GM23338 (cell line): ENCODE data around the gene ARID1B. TPM values are rescaled to one million over a fixed set of nuclear protein-coding genes. Genes with fewer than 3 reads are reported as not detected.

Experiments
- ATAC-seq: fragments of 200-7000 bp; cut with Tn5 transposase; 3 replicates; pipeline ENCODE4 v1.9.1; 2020
- DNase-seq: peaks from one replicate; pipeline ENCODE4 v3.0.0-alpha.2; 2015; ENCODE audit warnings: low spot score
- H2AFZ ChIP-seq: fragments of 200-600 bp; sonication (generic); 2 replicates; pipeline ENCODE4 v1.8.0; 2016; ENCODE audit warnings: antibody characterized with exemption, mild to moderate bottlenecking, moderate library complexity
- H3F3A ChIP-seq: fragments of 200-600 bp; sonication (generic); replicated peaks from 2 replicates; pipeline ENCODE4 v1.8.0; 2017; ENCODE audit warnings: antibody characterized with exemption, mixed run types, low read depth
- H3K27ac ChIP-seq: fragments of 200-600 bp; sonication (generic); 2 replicates; pipeline ENCODE4 v1.6.1; 2016; ENCODE audit warnings: low read depth
- H3K27me3 ChIP-seq: fragments of 200-600 bp; sonication (generic); 2 replicates; pipeline ENCODE4 v1.8.0; 2016; ENCODE audit warnings: mild to moderate bottlenecking, mixed run types, moderate library complexity; ENCODE audit not compliant: insufficient read depth
- H3K36me3 ChIP-seq: fragments of 200-600 bp; sonication (generic); 2 replicates; pipeline ENCODE4 v1.8.0; 2016; ENCODE audit warnings: mild to moderate bottlenecking; ENCODE audit not compliant: insufficient read depth
- H3K4me1 ChIP-seq: fragments of 200-600 bp; sonication (generic); 2 replicates; pipeline ENCODE4 v1.8.0; 2016; ENCODE audit warnings: mild to moderate bottlenecking, moderate library complexity; ENCODE audit not compliant: insufficient read depth
- H3K4me2 ChIP-seq: fragments of 200-600 bp; sonication (generic); 2 replicates; pipeline ENCODE4 v1.7.1; 2017; ENCODE audit warnings: mixed run types
- H3K4me3 ChIP-seq: fragments of 200-600 bp; sonication (generic); 2 replicates; pipeline ENCODE4 v1.6.1; 2016; ENCODE audit warnings: mixed run types
- H3K79me2 ChIP-seq: fragments of 200-600 bp; sonication (generic); replicated peaks from 2 replicates; pipeline ENCODE4 v1.8.0; 2017; ENCODE audit warnings: mild to moderate bottlenecking; ENCODE audit not compliant: insufficient read depth
- H3K9me2 ChIP-seq: fragments of 200-600 bp; sonication (generic); 2 replicates; pipeline ENCODE4 v1.8.0; 2017; ENCODE audit not compliant: insufficient read depth
- H4K20me1 ChIP-seq: fragments of 200-600 bp; sonication (generic); replicated peaks from 2 replicates; pipeline ENCODE4 v1.8.0; 2017; ENCODE audit warnings: mild to moderate bottlenecking; ENCODE audit not compliant: insufficient read depth
- H3K27ac Mint-ChIP-seq: 2 replicates; pipeline ENCODE4 v1.8.0; 2020; ENCODE audit warnings: inconsistent platforms, mild to moderate bottlenecking, moderate library complexity, mixed read lengths
- H3K27me3 Mint-ChIP-seq: 3 replicates; pipeline ENCODE4 v1.8.0; 2022; ENCODE audit warnings: low read depth, mild to moderate bottlenecking, moderate library complexity, mixed read lengths, inconsistent platforms; ENCODE audit not compliant: insufficient read depth, poor library complexity
- H3K36me3 Mint-ChIP-seq: 3 replicates; pipeline ENCODE4 v1.8.0; 2021; ENCODE audit warnings: low read depth, mild to moderate bottlenecking, inconsistent platforms, moderate library complexity, mixed read lengths
- H3K4me1 Mint-ChIP-seq: 3 replicates; pipeline ENCODE4 v1.8.0; 2020; ENCODE audit warnings: mild to moderate bottlenecking, inconsistent platforms, mixed read lengths
- H3K4me3 Mint-ChIP-seq: 3 replicates; pipeline ENCODE4 v1.8.0; 2021; ENCODE audit warnings: moderate library complexity, mild to moderate bottlenecking, inconsistent platforms, mixed read lengths
- H3K9me3 Mint-ChIP-seq: 3 replicates; pipeline ENCODE4 v1.8.0; 2020; ENCODE audit warnings: moderate library complexity, mild to moderate bottlenecking, inconsistent platforms, mixed read lengths
- CREB1 ChIP-seq: fragments of 250-450 bp; sonication (Bioruptor Pico); IDR thresholded peaks from 2 replicates; pipeline ENCODE4 v1.5.0; 2020; ENCODE audit warnings: low read depth, mild to moderate bottlenecking, moderate library complexity
- ETS1 ChIP-seq: IDR thresholded peaks from 2 replicates; pipeline ENCODE4 v1.6.1; 2016; ENCODE audit warnings: antibody characterized with exemption
- EZH2 ChIP-seq: fragments of 200-600 bp; sonication (generic); IDR thresholded peaks from one replicate; pipeline ENCODE4 v1.8.0; 2017; ENCODE audit warnings: antibody characterized with exemption, mild to moderate bottlenecking, low read depth; ENCODE audit not compliant: unreplicated experiment
- EZH2phosphoT487 ChIP-seq: fragments of 200-600 bp; sonication (generic); IDR thresholded peaks from one replicate; pipeline ENCODE4 v1.8.1; 2018; ENCODE audit warnings: antibody characterized with exemption; ENCODE audit not compliant: unreplicated experiment
- NANOG ChIP-seq: IDR thresholded peaks from 2 replicates; pipeline ENCODE4 v1.6.1; 2016; ENCODE audit warnings: antibody characterized with exemption, borderline replicate concordance
- POLR2AphosphoS5 ChIP-seq: IDR thresholded peaks from 2 replicates; pipeline ENCODE4 v1.6.1; 2016; ENCODE audit warnings: antibody characterized with exemption, low read depth
- STAT1 ChIP-seq: IDR thresholded peaks from one replicate; pipeline ENCODE4 v1.6.1; 2016; ENCODE audit warnings: antibody characterized with exemption; ENCODE audit not compliant: unreplicated experiment
- ZNF331 ChIP-seq: fragments of 250-450 bp; sonication (Bioruptor Pico); IDR thresholded peaks from 2 replicates; pipeline ENCODE4 v1.5.0; 2020; ENCODE audit warnings: low read depth, mild to moderate bottlenecking, moderate library complexity
- ZNF462 ChIP-seq: fragments of 250-450 bp; sonication (Bioruptor Pico); IDR thresholded peaks from 2 replicates; pipeline ENCODE4 v1.5.0; 2020; ENCODE audit warnings: mild to moderate bottlenecking, moderate library complexity
- polyA plus RNA-seq: library from polyadenylated mRNA; unstranded; fragments of >200 nt; fragmentation: Nextera tagmentation; extraction: Ambion mirVana; gene quantifications from 2 replicates; pipeline ENCODE4 v1.2.1, GENCODE V29; 2016
- total RNA-seq: library from RNA; depleted of rRNA; stranded (reverse); fragments of >200 nt; shearing (Covaris generic); gene quantifications from 2 replicates; pipeline ENCODE4 v1.2.3, GENCODE V29; 2014
- TF ChIP-seq, protein P1 (sequence below): IDR thresholded peaks from one replicate; pipeline ENCODE4 v1.6.1; 2018; ENCODE audit warnings: antibody characterized with exemption; ENCODE audit not compliant: unreplicated experiment

The ARID1B gene
- total and polyA plus RNA-seq, 2 experiments from 2014 or later, result 59.3 to 72.2 TPM

DNA sequence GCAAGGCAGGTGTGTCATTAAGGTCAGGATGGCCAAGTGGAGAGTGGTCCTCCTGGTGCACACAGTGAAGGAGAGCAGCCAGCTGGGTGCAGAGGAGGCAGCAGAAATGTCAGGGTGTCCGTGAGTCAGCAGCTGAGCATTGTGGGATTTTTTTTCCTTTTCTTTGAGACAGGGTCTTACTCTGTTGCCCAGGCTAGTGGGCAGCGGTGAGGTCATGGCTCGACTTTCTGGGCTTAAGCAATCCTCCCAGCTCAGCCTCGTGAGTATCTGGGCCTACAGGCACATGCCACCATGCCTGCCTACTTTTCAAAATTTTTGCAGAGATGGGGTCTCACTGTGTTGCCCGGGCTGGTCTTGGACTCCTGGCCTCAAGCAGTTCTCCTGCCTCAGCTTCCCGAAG is 16.0 kb downstream of the ARID1B start:
- no peaks in the 10 kb centered on the region for H3K9me2 ChIP-seq
- no peaks in the 10 kb centered on the region for H3F3A ChIP-seq
- ATAC-seq (no peak), DNase-seq (no peak)
- H3K4me3 Mint-ChIP-seq, result no peak overlapping the region
- no peak overlapping the region for H2AFZ ChIP-seq
- H3K27me3 Mint-ChIP-seq, result peaks cover 16% of the 10 kb centered on the region
- peaks cover 5% of the 10 kb centered on the region; the same call in 1 of the 3 replicates for H3K36me3 Mint-ChIP-seq
- no peaks in the 10 kb centered on the region for H3K36me3 ChIP-seq
- no peak overlapping the region for H3K4me2 ChIP-seq
- no peak for TF ChIP-seq ZNF331 (CRISPR knock-in tag)
- no peak for TF ChIP-seq STAT1
- TF ChIP-seq ETS1, result no peak
- no peak for TF ChIP-seq NANOG
- TF ChIP-seq POLR2AphosphoS5, result no peak
- no peak for TF ChIP-seq CREB1 (CRISPR knock-in tag)
- TF ChIP-seq, protein P1, sequence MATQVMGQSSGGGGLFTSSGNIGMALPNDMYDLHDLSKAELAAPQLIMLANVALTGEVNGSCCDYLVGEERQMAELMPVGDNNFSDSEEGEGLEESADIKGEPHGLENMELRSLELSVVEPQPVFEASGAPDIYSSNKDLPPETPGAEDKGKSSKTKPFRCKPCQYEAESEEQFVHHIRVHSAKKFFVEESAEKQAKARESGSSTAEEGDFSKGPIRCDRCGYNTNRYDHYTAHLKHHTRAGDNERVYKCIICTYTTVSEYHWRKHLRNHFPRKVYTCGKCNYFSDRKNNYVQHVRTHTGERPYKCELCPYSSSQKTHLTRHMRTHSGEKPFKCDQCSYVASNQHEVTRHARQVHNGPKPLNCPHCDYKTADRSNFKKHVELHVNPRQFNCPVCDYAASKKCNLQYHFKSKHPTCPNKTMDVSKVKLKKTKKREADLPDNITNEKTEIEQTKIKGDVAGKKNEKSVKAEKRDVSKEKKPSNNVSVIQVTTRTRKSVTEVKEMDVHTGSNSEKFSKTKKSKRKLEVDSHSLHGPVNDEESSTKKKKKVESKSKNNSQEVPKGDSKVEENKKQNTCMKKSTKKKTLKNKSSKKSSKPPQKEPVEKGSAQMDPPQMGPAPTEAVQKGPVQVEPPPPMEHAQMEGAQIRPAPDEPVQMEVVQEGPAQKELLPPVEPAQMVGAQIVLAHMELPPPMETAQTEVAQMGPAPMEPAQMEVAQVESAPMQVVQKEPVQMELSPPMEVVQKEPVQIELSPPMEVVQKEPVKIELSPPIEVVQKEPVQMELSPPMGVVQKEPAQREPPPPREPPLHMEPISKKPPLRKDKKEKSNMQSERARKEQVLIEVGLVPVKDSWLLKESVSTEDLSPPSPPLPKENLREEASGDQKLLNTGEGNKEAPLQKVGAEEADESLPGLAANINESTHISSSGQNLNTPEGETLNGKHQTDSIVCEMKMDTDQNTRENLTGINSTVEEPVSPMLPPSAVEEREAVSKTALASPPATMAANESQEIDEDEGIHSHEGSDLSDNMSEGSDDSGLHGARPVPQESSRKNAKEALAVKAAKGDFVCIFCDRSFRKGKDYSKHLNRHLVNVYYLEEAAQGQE, result no peak
- TF ChIP-seq ZNF462 (CRISPR knock-in tag), result no peak
- no peak for TF ChIP-seq EZH2phosphoT487
- TF ChIP-seq EZH2, result no peak
- no peak overlapping the region for H3K27ac Mint-ChIP-seq
- H3K79me2 ChIP-seq, result peaks cover 100% of the 10 kb centered on the region
- H3K4me1 ChIP-seq, result peaks cover 68% of the 10 kb centered on the region
- H3K27me3 ChIP-seq, result no peaks in the 10 kb centered on the region
- H3K9me3 Mint-ChIP-seq, result no peaks in the 10 kb centered on the region; the same call in 2 of the 3 replicates
- no peak overlapping the region for H3K4me3 ChIP-seq
- peaks cover 30% of the 10 kb centered on the region for H4K20me1 ChIP-seq
- no peak overlapping the region for H3K27ac ChIP-seq
- peaks cover 81% of the 10 kb centered on the region for H3K4me1 Mint-ChIP-seq
